Omental fat pad (tissue), 4 donors: Measurements from ENCODE around the gene C1orf74. TPM values are rescaled to one million over a fixed set of nuclear protein-coding genes. Genes with fewer than 3 reads are reported as not detected.

Experiments used
- ATAC-seq: fragments of 150-250 bp; one replicate; pipeline ENCODE4 v1.9.1; 2016; ENCODE audit warnings: mild to moderate bottlenecking, moderate library complexity; ENCODE audit not compliant: low FRiP score
- DNase-seq: peaks from one replicate; pipeline ENCODE4 v3.0.0-alpha.2; 2019; ENCODE audit warnings: low spot score
- total RNA-seq, 4 donors: library from RNA; depleted of rRNA; stranded (reverse); fragments of >200 nt; gene quantifications; one replicate each; pipeline ENCODE4 v1.1.0, GENCODE V29; 2016
- TF ChIP-seq, protein P1 (sequence below), 3 donors: fragments of 450-650 bp; IDR thresholded peaks; one replicate each; pipeline ENCODE4 v1.5.1; 2016 to 2017; ENCODE audit warnings: antibody characterized with exemption in 3 of 3, mild to moderate bottlenecking in 3 of 3, moderate library complexity in 2 of 3

The C1orf74 gene
- total RNA-seq, 4 donors from 2014 or later = 0.37 to 1.9 (median 1.0) TPM

GRCh38 chr1:209791920-209792319 lies 7.6 kb upstream of the C1orf74 start:
- DNase-seq = no peak
- ATAC-seq = no peak
- TF ChIP-seq, protein P1, sequence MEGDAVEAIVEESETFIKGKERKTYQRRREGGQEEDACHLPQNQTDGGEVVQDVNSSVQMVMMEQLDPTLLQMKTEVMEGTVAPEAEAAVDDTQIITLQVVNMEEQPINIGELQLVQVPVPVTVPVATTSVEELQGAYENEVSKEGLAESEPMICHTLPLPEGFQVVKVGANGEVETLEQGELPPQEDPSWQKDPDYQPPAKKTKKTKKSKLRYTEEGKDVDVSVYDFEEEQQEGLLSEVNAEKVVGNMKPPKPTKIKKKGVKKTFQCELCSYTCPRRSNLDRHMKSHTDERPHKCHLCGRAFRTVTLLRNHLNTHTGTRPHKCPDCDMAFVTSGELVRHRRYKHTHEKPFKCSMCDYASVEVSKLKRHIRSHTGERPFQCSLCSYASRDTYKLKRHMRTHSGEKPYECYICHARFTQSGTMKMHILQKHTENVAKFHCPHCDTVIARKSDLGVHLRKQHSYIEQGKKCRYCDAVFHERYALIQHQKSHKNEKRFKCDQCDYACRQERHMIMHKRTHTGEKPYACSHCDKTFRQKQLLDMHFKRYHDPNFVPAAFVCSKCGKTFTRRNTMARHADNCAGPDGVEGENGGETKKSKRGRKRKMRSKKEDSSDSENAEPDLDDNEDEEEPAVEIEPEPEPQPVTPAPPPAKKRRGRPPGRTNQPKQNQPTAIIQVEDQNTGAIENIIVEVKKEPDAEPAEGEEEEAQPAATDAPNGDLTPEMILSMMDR (IDR thresholded peaks at IDR 0.05) = no peak

GRCh38 chr1:209790286-209791193 lies 6.2 kb upstream of the C1orf74 start:
- no peak for ATAC-seq
- TF ChIP-seq, protein P1 (IDR thresholded peaks at IDR 0.05) = no peak
- DNase-seq = no peak

GRCh38 chr1:209789245-209789644 lies 4.9 kb upstream of the C1orf74 start:
- no peak for ATAC-seq
- TF ChIP-seq, protein P1 (IDR thresholded peaks at IDR 0.05) = no peak

GRCh38 chr1:209787551-209787950 lies 3.2 kb upstream of the C1orf74 start:
- TF ChIP-seq, protein P1 (IDR thresholded peaks at IDR 0.05) = no peak
- ATAC-seq = no peak
- DNase-seq = no peak

More at GRCh38 chr1:209789245-209789644, 4.9 kb upstream of the C1orf74 start:
- no peak for DNase-seq

GRCh38 chr1:209786146-209786545 lies 1.8 kb upstream of the C1orf74 start:
- ATAC-seq (no peak), DNase-seq (no peak)
- TF ChIP-seq, protein P1 (IDR thresholded peaks at IDR 0.05) = no peak

GRCh38 chr1:209785592-209785991 lies 1.2 kb upstream of the C1orf74 start:
- DNase-seq = no peak
- no peak for ATAC-seq
- TF ChIP-seq, protein P1 (IDR thresholded peaks at IDR 0.05) = no peak

DNA sequence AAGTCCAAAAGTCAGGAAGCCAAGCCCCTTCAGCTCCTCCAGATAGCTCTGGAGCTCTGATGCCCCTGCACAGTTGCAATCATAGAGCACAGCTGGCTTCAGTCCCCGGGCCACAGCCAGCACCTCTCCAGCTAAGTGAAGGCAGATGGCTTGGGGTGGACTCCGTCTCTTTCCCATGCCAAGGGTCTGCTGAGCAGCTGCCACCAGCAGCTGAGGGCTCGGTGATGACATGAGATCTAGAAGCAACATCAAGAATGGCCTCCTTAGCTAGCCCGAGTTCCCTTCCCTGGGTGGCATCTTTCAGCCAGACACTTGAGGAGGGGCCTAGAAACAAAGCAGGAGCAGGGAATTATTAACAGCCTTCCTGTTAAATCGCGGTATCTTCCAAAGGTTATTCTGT lies 973 bp downstream of the C1orf74 start:
- DNase-seq (no peak), ATAC-seq (no peak)
- TF ChIP-seq, protein P1 (IDR thresholded peaks at IDR 0.05) = no peak
